HG03066 (cell line): Measurements from ENCODE around the gene DSG2.

Experiments
- ATAC-seq: cut with Tn5 transposase; IDR thresholded peaks from one replicate; pipeline ENCODE4 v1.9.1; 2021; ENCODE audit warnings: low read depth; ENCODE audit not compliant: unreplicated experiment

Gene DSG2

DNA sequence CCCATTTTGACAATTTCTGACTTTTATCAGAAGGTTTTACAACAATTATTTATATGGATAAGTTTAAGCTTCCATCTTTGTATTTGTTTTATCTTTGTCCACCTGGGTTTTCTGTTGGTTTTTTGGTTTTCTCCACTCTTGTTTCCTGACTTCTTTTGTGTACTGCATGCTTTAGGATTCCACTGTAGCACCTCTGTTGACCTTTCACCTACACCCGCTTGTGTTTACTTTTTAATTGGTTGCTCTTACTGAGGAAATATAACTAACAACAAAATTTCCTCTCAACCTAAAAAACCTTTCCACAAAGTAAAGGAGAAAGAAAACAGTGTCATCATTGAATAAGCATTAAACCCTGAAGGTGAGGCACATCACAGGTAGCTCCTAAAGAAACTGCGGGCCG lies 53.9 kb downstream of the DSG2 start:
- ATAC-seq, result no peak

DNA sequence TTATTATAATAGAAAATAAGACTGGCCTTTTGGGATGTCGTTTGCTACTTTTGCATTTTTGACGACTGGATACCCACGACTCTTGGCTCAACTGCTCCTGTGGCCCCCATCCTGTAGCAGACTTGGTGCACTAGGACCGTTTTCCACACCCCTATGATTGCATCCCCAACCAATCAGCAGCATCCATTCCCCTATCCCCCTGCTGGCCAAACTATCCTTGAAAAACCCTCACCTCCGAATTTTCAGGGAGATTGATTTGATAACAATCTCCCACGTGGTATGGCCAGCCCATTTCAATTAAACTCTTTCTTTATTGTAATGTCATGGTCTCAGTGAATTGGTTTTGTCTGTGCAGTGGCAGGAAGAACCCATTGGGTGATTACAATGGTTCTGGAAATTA lies 55.8 kb downstream of the DSG2 start:
- ATAC-seq, result no peak

DNA sequence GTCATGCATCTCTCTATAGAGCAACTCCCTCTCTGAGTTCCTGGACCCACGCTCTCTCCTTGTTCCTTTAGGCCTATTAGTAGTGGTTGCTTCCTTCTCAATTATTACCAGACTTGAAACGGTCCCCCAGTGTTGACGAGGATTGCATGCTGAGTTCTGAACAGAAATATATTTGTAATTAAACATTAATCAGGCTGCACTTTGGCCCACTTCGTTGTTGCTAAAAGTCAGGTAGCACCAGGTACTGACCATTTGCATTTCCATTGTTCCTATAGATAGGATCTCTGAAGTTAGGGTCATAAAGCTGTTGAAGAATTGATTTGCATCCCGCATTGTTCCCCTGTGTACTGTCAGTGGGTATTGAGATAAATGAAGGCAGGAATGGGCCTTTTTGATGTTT lies 56.8 kb downstream of the DSG2 start:
- no peak for ATAC-seq

DNA sequence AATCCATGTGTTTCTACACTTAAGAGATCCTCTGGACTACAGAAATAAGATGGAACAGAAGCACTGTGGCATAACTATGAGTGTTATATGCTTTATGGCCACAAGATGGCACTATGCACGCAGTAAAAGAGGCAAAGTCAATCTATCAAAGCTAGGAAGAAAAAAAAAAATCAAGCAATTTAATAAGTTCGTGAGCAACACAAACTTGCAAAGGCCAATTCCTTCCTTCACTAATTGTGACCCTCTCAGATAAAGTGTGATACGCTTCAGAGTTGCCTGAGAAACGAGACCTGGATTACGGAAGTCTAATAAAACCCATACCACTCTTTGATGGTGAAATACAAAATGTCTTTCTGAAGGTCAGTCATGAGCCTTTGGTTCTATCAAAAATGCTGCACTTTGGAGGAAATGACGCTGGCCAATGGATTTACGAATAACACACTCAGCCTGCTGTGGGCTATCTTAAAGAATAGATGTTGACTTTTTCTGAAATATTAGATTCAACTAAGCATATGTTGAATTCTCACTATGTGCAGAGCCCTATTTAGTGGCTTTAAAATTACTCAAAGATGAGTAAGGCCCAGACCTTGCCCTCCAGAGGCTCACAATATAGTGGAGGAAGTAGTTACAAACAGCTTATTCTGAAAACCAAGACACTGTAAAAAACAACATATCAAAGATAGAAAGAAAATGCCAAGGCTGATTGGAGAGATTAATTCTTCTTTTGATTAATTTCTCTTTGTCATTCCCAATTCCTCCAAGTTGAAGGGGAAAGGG lies 58.2 kb downstream of the DSG2 start:
- ATAC-seq, result no peak

DNA sequence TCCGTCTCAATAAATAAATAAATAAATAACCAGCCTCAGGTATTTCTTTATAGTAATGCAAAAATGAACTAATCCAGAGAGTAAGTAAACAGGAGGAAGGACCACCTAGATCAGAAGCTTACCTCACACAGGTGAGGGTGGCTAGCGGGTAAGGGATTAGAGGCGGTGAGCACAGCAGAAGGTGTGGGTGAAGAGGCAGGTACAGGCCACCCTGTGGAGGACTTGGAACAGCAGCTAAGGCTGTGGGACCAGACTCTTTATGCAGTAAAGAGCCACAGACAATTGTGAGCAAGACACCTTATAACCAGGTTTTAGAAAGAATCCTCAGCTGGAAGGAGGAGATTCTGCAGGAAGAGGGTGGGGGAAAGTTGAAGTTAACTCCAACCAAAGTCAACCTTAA lies 59.5 kb downstream of the DSG2 start:
- no peak for ATAC-seq

DNA sequence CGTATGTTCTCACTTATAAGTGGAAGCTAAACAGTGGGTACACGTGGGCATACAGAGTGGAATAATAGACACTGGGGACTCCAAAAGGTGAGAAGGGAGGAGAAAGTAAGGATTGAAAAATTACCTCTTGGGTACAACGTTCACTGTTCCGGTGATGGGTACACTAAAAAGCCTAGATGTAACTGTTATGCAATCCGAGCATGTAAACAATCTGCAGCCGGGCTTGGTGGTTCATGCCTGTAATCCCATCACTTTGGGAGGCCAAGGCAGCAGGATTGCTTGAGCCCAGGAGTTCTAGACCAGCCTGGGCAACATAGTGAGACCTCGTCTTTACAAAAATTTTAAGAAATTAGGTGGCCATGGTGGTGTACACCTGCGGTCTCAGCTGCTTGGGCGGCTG lies 60.6 kb downstream of the DSG2 start:
- ATAC-seq, result no peak

DNA sequence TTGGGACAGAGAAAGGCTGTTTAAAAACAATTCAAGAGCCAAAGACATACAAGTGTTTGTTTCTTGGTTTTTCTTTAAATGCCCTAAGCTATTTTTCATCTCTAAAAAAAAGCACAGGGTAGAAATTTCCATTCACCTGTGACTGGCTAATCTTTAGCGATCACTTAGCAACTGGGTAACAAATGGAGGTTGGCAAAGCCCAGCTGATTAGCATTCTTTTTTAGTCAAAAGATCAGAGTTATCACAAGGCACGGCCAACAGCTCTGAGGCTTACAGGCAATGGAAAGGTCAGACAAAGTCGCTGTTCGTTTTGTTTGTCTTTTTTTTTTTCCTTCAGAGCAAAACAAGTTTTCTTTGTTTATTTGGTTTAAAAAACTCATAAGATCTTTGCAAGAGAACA lies 64.7 kb downstream of the DSG2 start:
- no peak for ATAC-seq

DNA sequence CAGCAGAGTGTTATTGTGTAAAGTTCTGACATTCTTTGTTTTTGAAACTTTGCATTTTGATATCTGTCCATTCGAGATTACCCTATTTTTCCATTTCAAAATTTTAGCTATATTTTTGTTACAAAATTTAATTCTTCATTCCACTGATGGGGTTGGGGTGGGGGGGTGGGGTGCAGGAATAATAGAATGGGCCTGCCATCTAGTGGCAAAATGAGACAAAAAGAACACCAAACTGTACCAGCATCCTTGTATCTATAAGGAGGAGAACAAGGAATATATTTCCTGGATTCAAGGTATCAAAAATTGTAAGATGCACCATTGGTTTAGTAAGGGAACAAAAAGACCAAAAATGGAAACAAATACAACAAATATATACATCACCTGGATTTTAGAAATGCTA lies 65.8 kb downstream of the DSG2 start:
- no peak for ATAC-seq

DNA sequence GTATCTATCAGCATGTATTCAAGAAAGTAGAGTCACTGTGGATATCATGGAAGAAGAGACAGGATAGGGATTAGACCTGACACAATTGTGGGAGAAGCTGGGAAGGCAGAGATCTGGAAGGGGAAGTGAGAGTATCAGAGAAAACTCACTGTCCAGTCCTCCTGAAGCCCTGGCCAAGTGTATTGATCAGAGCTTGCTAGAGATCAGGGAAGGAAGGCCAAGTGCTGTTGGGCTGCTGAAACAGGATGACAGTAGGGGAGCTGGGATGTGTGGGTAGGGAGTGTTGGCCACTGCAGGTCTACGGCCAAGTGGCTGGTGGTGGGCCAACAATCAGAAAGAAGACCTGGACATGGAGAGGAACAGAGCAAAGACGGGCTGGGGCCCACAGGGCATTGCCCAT lies 67.4 kb downstream of the DSG2 start:
- no peak for ATAC-seq

DNA sequence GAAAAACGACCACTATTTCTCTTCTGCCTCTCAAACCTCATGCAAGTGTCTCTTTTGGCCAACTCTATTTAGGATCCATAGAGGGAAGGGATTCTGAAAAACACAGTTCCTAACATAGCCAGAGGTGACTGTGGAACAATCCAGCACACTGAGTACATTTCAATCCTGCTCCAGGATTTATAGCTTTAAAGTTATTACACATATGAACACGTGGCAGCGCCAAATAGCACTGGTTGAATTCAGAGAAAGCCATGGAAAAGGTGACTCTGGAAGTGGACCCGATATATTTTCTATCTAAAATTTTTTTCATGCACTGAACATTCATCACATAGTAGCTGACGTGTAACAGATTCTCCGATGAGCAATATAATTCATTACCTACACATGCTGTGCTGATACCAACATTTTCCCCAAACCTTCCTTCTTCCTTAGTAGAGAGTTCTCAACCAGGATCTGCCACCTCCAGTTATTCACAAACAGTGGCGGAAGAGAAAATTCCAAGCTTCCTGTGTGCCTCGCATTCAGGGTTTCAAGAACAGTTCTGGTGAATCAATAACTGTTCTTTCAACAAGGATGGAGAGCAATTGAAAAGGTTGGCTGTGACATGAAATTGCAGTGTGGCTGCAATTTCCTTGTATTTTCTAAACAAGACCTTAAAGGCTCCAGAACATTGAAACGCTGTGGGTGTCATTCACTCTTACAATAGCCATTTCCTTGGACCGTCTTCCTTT lies 68.0 kb downstream of the DSG2 start:
- no peak for ATAC-seq

DNA sequence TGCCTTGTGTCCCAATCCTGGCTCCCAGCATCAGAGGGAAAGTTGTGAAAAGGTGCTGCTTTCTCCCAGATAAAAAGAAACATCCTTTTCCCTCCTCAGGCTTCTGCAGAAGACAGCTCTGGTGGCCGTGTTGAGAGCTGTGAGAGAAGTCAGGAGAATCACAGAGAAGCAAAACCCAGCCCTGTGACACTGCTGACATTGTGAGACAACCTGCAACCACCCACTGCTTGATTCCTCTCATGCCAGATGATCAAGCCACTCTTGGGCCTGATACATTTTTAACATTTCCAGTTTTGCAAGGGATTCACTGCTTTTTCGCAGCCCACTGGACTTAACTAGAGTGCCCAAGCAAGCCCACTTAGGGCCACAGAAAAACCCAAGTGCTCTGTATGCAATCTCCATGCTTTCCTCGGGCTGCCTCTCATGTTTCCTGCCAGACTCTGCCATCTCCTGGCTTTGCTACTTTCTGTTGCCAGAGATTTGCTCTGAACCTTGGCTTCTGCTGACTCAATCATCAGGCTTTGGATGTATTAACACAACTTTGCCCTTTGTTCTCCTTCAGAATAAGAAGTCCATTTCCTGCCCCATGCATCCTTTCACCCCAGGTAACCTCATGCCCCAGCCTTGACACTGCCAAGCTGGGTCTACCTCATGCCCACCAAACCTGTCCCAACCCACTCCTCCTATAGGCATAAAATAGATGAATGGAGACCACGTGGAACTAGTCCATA lies 68.8 kb downstream of the DSG2 start:
- ATAC-seq, result no peak

DNA sequence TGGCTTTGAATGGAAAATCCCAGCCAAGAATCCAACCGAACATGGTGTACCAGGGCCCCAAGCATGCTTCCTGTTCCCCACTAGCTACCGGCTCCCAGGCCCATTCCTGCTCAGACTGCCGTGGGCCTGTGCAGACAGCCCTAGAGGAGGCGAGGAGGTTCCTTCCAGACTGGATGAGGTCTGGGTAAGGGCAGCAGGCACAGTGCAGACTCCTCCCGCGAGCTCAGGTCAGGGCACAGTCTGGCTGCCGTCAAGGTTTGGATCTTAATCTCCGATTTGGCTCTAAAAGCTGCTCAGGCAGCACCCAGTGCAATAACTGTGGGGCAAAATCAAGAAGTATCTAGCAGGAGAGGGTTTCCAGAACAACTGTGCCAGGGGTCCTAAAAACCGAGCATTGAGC lies 74.4 kb downstream of the DSG2 start:
- no peak for ATAC-seq

DNA sequence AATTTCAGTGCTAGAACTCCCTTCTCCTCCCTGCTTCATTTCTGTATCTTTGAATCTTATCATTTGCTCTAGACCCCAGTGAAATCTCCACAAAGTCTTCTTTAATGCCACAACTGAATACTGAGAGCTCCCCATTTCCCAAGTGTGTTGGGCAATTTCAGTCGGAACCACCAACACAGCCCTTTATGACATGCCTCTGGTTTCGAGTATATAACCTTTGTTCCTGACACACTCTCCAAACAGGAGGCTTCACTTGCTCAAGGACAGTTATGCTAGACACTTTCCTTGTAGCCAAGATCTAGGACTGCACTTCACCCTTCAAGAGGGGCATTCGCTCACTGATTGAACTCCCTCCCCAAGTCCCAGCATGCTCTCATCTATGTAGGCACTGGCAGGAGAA lies 75.1 kb downstream of the DSG2 start:
- ATAC-seq, result no peak

DNA sequence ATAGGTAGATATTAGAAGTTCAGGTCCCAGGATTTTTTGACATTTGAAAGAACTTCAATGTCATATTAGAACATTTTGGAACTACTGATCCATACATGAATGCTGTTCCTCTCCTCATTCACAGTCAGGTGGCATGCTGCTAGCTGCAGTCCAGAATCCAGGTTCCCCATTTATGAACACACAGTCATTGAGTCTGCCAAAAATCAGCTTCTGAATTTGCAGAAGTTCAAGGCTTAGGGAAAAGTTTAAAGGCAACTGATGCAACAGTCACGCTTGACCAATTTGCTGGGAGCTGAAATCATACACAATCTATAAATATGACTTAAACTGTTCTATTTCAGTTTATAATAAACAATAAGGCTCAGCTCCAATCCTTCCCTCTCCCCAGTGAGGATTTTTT lies 76.4 kb downstream of the DSG2 start:
- no peak for ATAC-seq

DNA sequence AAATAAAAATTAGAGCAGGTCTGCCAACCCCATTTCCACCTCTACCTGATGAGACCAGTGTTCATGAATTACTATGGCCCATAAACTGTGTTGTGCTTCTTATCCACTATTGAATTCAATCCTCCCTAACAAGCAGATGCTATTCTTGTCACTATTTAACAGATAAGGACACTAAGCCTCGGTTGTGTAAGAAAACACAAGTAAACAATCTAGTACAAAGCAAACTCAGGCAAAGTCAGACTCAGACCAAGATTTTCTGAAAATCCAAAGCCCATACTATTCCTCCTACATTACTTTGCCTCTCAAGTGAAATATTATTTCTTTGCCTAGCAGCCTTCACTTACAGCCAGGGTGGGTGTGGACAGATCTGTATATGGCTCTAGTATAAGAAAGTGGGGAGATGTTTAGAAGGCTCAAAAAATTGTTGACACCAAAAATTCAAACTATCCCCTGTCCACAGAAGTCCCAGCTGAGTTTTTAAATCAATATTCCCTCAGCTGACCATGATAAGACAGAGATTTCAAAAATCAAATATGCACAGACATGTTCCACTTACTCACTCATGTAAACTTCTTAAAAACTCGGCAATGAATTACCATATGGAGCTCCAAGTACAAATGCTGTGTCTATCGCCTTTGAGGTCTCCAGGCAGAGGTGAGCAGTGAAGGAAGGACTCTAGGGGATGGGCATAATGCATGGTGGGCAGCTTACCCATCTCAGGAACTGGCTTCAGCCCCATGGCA lies 77.7 kb downstream of the DSG2 start:
- ATAC-seq, result no peak

DNA sequence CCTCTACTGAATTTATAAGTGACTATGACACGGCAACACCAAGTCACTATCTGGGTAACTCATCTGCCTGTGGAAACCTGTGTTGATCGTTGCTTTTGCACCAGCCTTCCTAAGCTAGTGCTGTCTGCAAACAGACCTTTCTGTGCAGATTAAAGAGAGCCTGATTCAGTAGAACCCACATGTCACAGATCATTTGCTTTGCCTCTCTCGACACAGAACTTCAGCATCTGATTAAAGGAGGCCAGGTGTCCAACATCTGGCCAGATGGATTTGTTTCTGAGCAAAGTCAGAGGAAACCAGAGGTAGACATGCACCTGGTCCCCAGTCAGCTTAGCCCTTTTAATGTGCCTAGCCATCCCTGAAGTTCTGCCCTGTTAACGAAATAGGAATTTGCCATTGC lies 78.7 kb downstream of the DSG2 start:
- peak; percentile 68 for ATAC-seq

DNA sequence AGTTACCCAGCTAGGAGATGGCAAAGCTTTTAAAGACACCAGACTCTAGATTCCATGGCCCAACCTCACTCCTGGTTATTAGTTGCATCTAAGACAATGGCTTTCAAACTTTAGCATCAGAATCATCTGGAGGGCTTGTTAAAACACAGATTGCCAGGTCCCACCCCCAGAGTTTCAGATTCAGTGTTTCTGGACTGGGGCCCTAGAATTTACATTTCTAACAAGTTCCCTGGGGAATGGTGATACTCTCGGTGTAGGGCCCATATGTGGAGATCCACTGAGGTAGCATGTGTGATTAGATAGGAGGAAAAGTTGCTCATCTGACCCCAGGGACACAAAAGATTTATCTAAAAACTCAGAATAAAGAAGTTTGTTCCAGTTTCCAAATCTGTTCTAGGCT lies 79.2 kb downstream of the DSG2 start:
- peak; percentile 44 for ATAC-seq

DNA sequence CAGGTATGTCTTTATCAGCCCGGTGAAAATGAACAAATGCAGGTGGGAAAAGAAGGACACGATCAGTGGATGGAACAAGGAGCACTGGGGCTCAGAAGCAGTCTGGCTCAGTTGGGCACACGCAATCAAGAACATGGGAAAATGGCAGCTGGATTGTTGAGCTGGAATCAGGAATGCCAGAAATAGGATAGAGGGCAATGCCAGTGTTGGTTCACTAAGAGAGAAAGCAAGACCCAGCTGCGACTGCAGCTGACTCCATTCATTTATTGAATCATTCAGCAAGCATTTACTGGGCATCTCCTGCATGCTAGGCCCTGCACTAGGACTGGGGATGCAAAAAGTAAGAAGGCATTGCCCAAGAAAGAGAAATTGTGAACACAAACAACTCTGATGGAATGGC lies 80.1 kb downstream of the DSG2 start:
- no peak for ATAC-seq

DNA sequence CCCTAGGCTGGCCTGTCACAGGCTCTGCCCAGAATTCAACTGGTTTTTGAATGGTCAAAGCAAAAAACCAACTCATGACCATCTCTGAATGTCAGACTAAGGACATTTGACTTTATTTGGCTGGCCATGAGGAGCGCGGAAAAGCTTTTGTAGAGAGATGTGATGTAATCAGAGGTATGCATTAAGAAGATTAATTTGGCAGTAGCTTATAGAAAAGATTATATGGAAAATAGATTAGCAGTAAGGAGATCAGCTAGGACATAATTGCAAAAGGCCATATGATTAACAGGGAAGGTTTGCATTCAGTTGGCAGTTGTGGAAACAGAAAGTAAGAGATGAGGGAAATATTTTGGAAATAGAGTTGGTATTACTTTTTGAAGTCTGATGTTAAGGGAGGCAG lies 81.4 kb downstream of the DSG2 start:
- no peak for ATAC-seq

DNA sequence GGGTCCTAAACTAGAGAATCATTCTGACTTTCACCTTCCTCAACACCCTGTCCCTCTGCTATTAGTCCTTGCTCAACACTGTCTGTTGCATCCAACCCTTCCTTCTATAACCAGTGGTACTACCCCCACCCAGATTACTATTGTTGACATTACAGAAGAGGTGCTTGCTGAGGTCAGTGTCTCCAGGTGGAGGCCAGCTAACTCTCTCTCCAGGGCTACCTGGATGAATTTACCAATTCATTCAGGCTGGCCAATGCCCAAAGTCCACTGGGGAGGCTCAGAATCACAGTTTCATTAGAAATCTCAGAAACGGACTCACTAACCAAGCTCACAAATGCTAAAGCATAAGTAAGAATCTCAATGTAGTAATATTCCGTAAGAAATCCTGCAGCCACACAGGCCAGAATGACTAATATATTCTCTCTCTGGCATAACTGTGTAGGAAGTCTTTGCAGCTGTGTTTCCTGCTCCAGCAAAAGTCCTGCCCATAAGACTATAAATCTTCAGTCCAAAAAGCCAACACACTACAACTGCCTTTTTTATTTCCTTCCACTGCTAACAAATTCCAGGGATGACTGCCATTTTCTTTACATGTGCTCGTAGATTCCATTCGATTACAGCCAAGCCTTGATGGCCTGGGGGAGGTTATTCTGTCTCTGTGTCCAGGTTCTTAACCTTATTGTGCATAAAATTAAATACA lies 83.7 kb downstream of the DSG2 start:
- no peak for ATAC-seq
